WTC11 (cell line): ENCODE results near the gene NDUFA6. TPM values are rescaled to one million over a fixed set of nuclear protein-coding genes. Genes with fewer than 3 reads are reported as not detected.

Experiments used
- ATAC-seq: fragments of 200-7000 bp; cut with Tn5 transposase; 2 replicates; pipeline ENCODE4 v1.10.0; 2021; ENCODE audit warnings: mild to moderate bottlenecking, moderate library complexity
- CTCF ChIA-PET: fragments of 300-600 bp; sonication (Branson Sonifier 250); formaldehyde crosslinking; loops from one replicate; lab custom pipeline; 2021; ENCODE audit warnings: antibody characterized with exemption; lab: Charles Lee
- POLR2A ChIA-PET: fragments of 350-600 bp; sonication (Branson Sonifier 250); formaldehyde crosslinking; loops from one replicate; lab custom pipeline; 2021; ENCODE audit warnings: antibody characterized with exemption; lab: Charles Lee
- DNase-seq: peaks from one replicate; pipeline ENCODE4 v3.0.0; 2021; ENCODE audit warnings: low spot score
- H3K27ac Mint-ChIP-seq: 2 replicates; pipeline ENCODE4 v1.8.0; 2021; ENCODE audit warnings: mixed read lengths
- H3K27me3 Mint-ChIP-seq: 2 replicates; pipeline ENCODE4 v1.8.0; 2021; ENCODE audit warnings: low read depth, mild to moderate bottlenecking, moderate library complexity, mixed read lengths
- H3K36me3 Mint-ChIP-seq: 2 replicates; pipeline ENCODE4 v1.8.0; 2021; ENCODE audit warnings: mixed read lengths
- H3K4me1 Mint-ChIP-seq: 2 replicates; pipeline ENCODE4 v1.8.0; 2022; ENCODE audit warnings: mixed read lengths
- H3K4me3 Mint-ChIP-seq: 2 replicates; pipeline ENCODE4 v1.8.0; 2021; ENCODE audit warnings: mild to moderate bottlenecking, moderate library complexity, mixed read lengths
- H3K9me3 Mint-ChIP-seq: 2 replicates; pipeline ENCODE4 v1.8.0; 2021; ENCODE audit warnings: mixed read lengths
- ELF4 ChIP-seq: sonication (generic); formaldehyde crosslinking; IDR thresholded peaks from 2 replicates; pipeline ENCODE4 v1.8.1; 2022; ENCODE audit warnings: low read depth, mild to moderate bottlenecking, moderate library complexity, missing genetic modification reagents
- KAT7 ChIP-seq: sonication (generic); formaldehyde crosslinking; IDR thresholded peaks from 2 replicates; pipeline ENCODE4 v1.8.1; 2023; ENCODE audit warnings: missing genetic modification reagents, mild to moderate bottlenecking, borderline replicate concordance
- MYBL2 ChIP-seq: sonication (generic); formaldehyde crosslinking; IDR thresholded peaks from 2 replicates; pipeline ENCODE4 v1.8.1; 2023; ENCODE audit warnings: mild to moderate bottlenecking, moderate library complexity, missing genetic modification reagents
- NFATC4 ChIP-seq: fragments of 250-450 bp; sonication (Bioruptor Pico); IDR thresholded peaks from 2 replicates; pipeline ENCODE4 v1.9.0; 2021; ENCODE audit warnings: mild to moderate bottlenecking
- NFE2L1 ChIP-seq: sonication (generic); formaldehyde crosslinking; IDR thresholded peaks from 2 replicates; pipeline ENCODE4 v1.8.1; 2023; ENCODE audit warnings: missing genetic modification reagents
- RELA ChIP-seq: sonication (generic); formaldehyde crosslinking; IDR thresholded peaks from 2 replicates; pipeline ENCODE4 v1.8.1; 2022; ENCODE audit warnings: missing genetic modification reagents, mild to moderate bottlenecking, borderline replicate concordance
- TCF7 ChIP-seq: sonication (generic); formaldehyde crosslinking; IDR thresholded peaks from 2 replicates; pipeline ENCODE4 v1.8.0; 2022; ENCODE audit warnings: mild to moderate bottlenecking, low read depth, missing genetic modification reagents, moderate library complexity
- ZNF317 ChIP-seq: sonication (generic); formaldehyde crosslinking; IDR thresholded peaks from 2 replicates; pipeline ENCODE4 v1.8.1; 2023; ENCODE audit warnings: low read depth, mild to moderate bottlenecking, moderate library complexity, missing genetic modification reagents, borderline replicate concordance
- ZNF423 ChIP-seq: fragments of 250-450 bp; sonication (Bioruptor Pico); IDR thresholded peaks from 2 replicates; pipeline ENCODE4 v2.1.2; 2022; ENCODE audit warnings: mild to moderate bottlenecking, moderate library complexity
- ZNF671 ChIP-seq: fragments of 250-450 bp; sonication (Bioruptor Pico); IDR thresholded peaks from 2 replicates; pipeline ENCODE4 v1.8.0; 2021; ENCODE audit warnings: mild to moderate bottlenecking
- total RNA-seq: library from RNA; stranded (reverse); gene quantifications from 3 replicates; pipeline ENCODE4 v1.2.3, GENCODE V29; 2021
- TF ChIP-seq, protein P1 (sequence below): sonication (generic); formaldehyde crosslinking; IDR thresholded peaks from 2 replicates; pipeline ENCODE4 v1.8.0; 2023; ENCODE audit warnings: mild to moderate bottlenecking, missing genetic modification reagents
- TF ChIP-seq, protein P2 (sequence below): fragments of 250-450 bp; sonication (Bioruptor Pico); IDR thresholded peaks from 2 replicates; pipeline ENCODE4 v1.9.0; 2021; ENCODE audit warnings: mild to moderate bottlenecking, borderline replicate concordance
- TF ChIP-seq, protein P3 (sequence below): sonication (generic); formaldehyde crosslinking; conservative IDR thresholded peaks from 2 replicates; pipeline ENCODE4 v1.8.1; 2023; ENCODE audit warnings: mild to moderate bottlenecking, low read depth, missing genetic modification reagents, moderate library complexity
- TF ChIP-seq, protein P4 (sequence below): sonication (generic); formaldehyde crosslinking; IDR thresholded peaks from 2 replicates; pipeline ENCODE4 v1.8.0; 2022; ENCODE audit warnings: mild to moderate bottlenecking, missing genetic modification reagents
- TF ChIP-seq, protein P5 (sequence below): sonication (generic); formaldehyde crosslinking; IDR thresholded peaks from 2 replicates; pipeline ENCODE4 v1.8.1; 2022; ENCODE audit warnings: low read depth, missing genetic modification reagents, borderline replicate concordance
- TF ChIP-seq, protein P6 (sequence below): sonication (generic); formaldehyde crosslinking; IDR thresholded peaks from 2 replicates; pipeline ENCODE4 v1.8.1; 2023; ENCODE audit warnings: mild to moderate bottlenecking, missing genetic modification reagents
- TF ChIP-seq, protein P7 (sequence below): sonication (generic); formaldehyde crosslinking; IDR thresholded peaks from 2 replicates; pipeline ENCODE4 v1.8.1; 2023; ENCODE audit warnings: mild to moderate bottlenecking, moderate library complexity, missing genetic modification reagents
- TF ChIP-seq, protein P8 (sequence below): sonication (generic); formaldehyde crosslinking; IDR thresholded peaks from 2 replicates; pipeline ENCODE4 v1.8.1; 2022; ENCODE audit warnings: mild to moderate bottlenecking, missing genetic modification reagents, moderate library complexity, borderline replicate concordance

NDUFA6 gene
- total RNA-seq, 1 experiment from 2014 or later, result 85.9 TPM

DNA sequence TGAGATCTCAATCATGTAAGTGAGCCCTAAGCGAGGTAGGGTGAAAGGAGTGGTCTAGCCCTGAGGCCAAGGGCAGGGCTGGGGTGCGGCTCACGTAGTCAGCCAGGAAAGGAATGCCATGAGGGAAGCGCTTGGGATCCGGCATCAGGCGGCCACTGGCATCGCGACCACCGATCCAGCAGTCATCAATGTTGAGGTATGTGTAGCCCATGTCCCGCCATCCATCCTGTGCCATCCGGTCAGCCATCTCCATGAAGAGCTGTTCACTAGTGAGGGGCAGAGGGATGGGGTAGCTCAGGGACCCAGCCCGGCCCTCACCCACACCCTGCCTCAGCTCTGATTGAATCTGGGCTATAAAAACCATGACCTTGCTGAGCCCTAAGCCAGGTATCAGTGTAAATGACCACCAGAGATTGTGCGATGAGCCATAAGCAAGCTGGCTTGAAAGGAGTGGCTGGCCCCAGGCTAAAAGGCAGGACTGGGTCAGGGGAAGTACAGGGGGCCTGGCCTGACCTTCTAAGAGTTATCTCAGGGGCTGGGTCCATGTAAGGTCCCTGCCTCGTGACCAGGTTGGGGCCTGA lies 22.8 kb downstream of the NDUFA6 start (continued):
- TF ChIP-seq, protein P1, sequence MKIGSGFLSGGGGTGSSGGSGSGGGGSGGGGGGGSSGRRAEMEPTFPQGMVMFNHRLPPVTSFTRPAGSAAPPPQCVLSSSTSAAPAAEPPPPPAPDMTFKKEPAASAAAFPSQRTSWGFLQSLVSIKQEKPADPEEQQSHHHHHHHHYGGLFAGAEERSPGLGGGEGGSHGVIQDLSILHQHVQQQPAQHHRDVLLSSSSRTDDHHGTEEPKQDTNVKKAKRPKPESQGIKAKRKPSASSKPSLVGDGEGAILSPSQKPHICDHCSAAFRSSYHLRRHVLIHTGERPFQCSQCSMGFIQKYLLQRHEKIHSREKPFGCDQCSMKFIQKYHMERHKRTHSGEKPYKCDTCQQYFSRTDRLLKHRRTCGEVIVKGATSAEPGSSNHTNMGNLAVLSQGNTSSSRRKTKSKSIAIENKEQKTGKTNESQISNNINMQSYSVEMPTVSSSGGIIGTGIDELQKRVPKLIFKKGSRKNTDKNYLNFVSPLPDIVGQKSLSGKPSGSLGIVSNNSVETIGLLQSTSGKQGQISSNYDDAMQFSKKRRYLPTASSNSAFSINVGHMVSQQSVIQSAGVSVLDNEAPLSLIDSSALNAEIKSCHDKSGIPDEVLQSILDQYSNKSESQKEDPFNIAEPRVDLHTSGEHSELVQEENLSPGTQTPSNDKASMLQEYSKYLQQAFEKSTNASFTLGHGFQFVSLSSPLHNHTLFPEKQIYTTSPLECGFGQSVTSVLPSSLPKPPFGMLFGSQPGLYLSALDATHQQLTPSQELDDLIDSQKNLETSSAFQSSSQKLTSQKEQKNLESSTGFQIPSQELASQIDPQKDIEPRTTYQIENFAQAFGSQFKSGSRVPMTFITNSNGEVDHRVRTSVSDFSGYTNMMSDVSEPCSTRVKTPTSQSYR (CRISPR knock-in tag), result no peak
- TF ChIP-seq MYBL2 (CRISPR knock-in tag) (no peak), ZNF423 (no peak), TCF7 (CRISPR knock-in tag) (no peak), RELA (CRISPR knock-in tag) (no peak), ELF4 (CRISPR knock-in tag) (no peak), NFE2L1 (CRISPR knock-in tag) (no peak)
- TF ChIP-seq, protein P2, sequence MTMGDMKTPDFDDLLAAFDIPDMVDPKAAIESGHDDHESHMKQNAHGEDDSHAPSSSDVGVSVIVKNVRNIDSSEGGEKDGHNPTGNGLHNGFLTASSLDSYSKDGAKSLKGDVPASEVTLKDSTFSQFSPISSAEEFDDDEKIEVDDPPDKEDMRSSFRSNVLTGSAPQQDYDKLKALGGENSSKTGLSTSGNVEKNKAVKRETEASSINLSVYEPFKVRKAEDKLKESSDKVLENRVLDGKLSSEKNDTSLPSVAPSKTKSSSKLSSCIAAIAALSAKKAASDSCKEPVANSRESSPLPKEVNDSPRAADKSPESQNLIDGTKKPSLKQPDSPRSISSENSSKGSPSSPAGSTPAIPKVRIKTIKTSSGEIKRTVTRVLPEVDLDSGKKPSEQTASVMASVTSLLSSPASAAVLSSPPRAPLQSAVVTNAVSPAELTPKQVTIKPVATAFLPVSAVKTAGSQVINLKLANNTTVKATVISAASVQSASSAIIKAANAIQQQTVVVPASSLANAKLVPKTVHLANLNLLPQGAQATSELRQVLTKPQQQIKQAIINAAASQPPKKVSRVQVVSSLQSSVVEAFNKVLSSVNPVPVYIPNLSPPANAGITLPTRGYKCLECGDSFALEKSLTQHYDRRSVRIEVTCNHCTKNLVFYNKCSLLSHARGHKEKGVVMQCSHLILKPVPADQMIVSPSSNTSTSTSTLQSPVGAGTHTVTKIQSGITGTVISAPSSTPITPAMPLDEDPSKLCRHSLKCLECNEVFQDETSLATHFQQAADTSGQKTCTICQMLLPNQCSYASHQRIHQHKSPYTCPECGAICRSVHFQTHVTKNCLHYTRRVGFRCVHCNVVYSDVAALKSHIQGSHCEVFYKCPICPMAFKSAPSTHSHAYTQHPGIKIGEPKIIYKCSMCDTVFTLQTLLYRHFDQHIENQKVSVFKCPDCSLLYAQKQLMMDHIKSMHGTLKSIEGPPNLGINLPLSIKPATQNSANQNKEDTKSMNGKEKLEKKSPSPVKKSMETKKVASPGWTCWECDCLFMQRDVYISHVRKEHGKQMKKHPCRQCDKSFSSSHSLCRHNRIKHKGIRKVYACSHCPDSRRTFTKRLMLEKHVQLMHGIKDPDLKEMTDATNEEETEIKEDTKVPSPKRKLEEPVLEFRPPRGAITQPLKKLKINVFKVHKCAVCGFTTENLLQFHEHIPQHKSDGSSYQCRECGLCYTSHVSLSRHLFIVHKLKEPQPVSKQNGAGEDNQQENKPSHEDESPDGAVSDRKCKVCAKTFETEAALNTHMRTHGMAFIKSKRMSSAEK (CRISPR knock-in tag), result no peak
- TF ChIP-seq, protein P3, sequence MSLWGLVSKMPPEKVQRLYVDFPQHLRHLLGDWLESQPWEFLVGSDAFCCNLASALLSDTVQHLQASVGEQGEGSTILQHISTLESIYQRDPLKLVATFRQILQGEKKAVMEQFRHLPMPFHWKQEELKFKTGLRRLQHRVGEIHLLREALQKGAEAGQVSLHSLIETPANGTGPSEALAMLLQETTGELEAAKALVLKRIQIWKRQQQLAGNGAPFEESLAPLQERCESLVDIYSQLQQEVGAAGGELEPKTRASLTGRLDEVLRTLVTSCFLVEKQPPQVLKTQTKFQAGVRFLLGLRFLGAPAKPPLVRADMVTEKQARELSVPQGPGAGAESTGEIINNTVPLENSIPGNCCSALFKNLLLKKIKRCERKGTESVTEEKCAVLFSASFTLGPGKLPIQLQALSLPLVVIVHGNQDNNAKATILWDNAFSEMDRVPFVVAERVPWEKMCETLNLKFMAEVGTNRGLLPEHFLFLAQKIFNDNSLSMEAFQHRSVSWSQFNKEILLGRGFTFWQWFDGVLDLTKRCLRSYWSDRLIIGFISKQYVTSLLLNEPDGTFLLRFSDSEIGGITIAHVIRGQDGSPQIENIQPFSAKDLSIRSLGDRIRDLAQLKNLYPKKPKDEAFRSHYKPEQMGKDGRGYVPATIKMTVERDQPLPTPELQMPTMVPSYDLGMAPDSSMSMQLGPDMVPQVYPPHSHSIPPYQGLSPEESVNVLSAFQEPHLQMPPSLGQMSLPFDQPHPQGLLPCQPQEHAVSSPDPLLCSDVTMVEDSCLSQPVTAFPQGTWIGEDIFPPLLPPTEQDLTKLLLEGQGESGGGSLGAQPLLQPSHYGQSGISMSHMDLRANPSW (CRISPR knock-in tag), result no peak
- TF ChIP-seq, protein P4, sequence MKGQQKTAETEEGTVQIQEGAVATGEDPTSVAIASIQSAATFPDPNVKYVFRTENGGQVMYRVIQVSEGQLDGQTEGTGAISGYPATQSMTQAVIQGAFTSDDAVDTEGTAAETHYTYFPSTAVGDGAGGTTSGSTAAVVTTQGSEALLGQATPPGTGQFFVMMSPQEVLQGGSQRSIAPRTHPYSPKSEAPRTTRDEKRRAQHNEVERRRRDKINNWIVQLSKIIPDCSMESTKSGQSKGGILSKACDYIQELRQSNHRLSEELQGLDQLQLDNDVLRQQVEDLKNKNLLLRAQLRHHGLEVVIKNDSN (CRISPR knock-in tag), result no peak
- TF ChIP-seq, protein P5, sequence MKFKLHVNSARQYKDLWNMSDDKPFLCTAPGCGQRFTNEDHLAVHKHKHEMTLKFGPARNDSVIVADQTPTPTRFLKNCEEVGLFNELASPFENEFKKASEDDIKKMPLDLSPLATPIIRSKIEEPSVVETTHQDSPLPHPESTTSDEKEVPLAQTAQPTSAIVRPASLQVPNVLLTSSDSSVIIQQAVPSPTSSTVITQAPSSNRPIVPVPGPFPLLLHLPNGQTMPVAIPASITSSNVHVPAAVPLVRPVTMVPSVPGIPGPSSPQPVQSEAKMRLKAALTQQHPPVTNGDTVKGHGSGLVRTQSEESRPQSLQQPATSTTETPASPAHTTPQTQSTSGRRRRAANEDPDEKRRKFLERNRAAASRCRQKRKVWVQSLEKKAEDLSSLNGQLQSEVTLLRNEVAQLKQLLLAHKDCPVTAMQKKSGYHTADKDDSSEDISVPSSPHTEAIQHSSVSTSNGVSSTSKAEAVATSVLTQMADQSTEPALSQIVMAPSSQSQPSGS (CRISPR knock-in tag), result no peak

DNA sequence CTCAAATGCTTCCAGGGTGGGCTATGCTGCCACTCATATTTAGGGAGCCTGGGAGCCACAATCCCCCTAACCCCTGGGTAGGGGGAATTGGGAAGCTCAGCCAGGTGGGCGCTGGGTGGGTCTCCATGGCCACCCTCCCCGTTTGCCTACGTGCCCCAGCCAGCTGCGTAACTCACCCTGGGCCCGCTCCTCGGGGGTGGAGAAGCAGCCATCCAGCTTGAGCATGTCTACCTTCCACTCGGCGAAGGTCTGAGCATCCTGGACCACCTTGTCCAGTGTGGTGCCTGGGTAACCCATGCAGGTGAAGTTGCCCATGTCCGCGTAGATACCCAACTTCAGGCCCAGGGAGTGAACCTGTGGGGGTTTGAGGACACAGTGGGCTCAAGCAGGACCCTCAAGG lies 23.6 kb downstream of the NDUFA6 start:
- Mint-ChIP-seq H3K27ac (no peak overlapping the region), H3K9me3 (no peaks in the 10 kb centered on the region), H3K4me3 (no peak overlapping the region), H3K4me1 (peaks cover 44% of the 10 kb centered on the region), H3K27me3 (peaks cover 10% of the 10 kb centered on the region), H3K36me3 (peaks cover 37% of the 10 kb centered on the region)
- ChIA-PET CTCF (no interaction called here), POLR2A (no interaction called here)
- DNase-seq (no peak), ATAC-seq (no peak)
- TF ChIP-seq NFATC4 (CRISPR knock-in tag) (no peak), ZNF317 (CRISPR knock-in tag) (no peak), ZNF671 (CRISPR knock-in tag) (no peak), KAT7 (no peak)
- TF ChIP-seq, protein P6, sequence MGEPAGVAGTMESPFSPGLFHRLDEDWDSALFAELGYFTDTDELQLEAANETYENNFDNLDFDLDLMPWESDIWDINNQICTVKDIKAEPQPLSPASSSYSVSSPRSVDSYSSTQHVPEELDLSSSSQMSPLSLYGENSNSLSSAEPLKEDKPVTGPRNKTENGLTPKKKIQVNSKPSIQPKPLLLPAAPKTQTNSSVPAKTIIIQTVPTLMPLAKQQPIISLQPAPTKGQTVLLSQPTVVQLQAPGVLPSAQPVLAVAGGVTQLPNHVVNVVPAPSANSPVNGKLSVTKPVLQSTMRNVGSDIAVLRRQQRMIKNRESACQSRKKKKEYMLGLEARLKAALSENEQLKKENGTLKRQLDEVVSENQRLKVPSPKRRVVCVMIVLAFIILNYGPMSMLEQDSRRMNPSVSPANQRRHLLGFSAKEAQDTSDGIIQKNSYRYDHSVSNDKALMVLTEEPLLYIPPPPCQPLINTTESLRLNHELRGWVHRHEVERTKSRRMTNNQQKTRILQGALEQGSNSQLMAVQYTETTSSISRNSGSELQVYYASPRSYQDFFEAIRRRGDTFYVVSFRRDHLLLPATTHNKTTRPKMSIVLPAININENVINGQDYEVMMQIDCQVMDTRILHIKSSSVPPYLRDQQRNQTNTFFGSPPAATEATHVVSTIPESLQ, result no peak
- TF ChIP-seq, protein P7, sequence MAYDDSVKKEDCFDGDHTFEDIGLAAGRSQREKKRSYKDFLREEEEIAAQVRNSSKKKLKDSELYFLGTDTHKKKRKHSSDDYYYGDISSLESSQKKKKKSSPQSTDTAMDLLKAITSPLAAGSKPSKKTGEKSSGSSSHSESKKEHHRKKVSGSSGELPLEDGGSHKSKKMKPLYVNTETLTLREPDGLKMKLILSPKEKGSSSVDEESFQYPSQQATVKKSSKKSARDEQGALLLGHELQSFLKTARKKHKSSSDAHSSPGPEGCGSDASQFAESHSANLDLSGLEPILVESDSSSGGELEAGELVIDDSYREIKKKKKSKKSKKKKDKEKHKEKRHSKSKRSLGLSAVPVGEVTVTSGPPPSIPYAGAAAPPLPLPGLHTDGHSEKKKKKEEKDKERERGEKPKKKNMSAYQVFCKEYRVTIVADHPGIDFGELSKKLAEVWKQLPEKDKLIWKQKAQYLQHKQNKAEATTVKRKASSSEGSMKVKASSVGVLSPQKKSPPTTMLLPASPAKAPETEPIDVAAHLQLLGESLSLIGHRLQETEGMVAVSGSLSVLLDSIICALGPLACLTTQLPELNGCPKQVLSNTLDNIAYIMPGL, result no peak
- TF ChIP-seq, protein P8, sequence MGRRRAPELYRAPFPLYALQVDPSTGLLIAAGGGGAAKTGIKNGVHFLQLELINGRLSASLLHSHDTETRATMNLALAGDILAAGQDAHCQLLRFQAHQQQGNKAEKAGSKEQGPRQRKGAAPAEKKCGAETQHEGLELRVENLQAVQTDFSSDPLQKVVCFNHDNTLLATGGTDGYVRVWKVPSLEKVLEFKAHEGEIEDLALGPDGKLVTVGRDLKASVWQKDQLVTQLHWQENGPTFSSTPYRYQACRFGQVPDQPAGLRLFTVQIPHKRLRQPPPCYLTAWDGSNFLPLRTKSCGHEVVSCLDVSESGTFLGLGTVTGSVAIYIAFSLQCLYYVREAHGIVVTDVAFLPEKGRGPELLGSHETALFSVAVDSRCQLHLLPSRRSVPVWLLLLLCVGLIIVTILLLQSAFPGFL, result no peak
